Kidney (tissue), 14 donors: Measurements from ENCODE around the gene WBP4. TPM values are rescaled to one million over a fixed set of nuclear protein-coding genes. Genes with fewer than 3 reads are reported as not detected.

ENCODE experiments used
- DNase-seq, 5 donors: peaks; one replicate each; pipeline ENCODE4 v3.0.0-alpha.2; 2013 to 2020
- FAIRE-seq: peaks from 2 replicates; lab custom pipeline; 2012; peaks lifted over from hg19 to GRCh38; lab: Jason Lieb, UNC
- H3K27ac ChIP-seq, 2 donors: one replicate each; pipeline ENCODE4 v1.7.0; 2013; ENCODE audit warnings: low read depth in 2 of 2, low read length in 2 of 2, inconsistent platforms in 1 of 2
- H3K27me3 ChIP-seq: one replicate; pipeline ENCODE4 v1.7.1; 2013; ENCODE audit warnings: low read length, inconsistent platforms; ENCODE audit not compliant: control insufficient read depth, insufficient read depth
- H3K36me3 ChIP-seq, 3 donors: one replicate each; pipeline versions ENCODE4 v1.7.0 to v1.7.1; 2013; ENCODE audit warnings: low read length in 3 of 3, control low read depth in 1 of 3, inconsistent platforms in 1 of 3; ENCODE audit not compliant: insufficient read depth in 3 of 3, control insufficient read depth in 2 of 3
- H3K4me1 ChIP-seq, 3 donors: one replicate each; pipeline versions ENCODE4 v1.7.0 to v1.7.1; 2013; ENCODE audit warnings: low read length in 3 of 3, inconsistent platforms in 1 of 3, low read depth in 1 of 3; ENCODE audit not compliant: control insufficient read depth in 2 of 3, insufficient read depth in 2 of 3
- H3K4me3 ChIP-seq, 3 donors: one replicate each; pipeline versions ENCODE4 v1.7.0 to v1.8.1; 2013; ENCODE audit warnings: low read length in 3 of 3, control low read depth in 1 of 3, inconsistent platforms in 1 of 3
- H3K9ac ChIP-seq, 3 donors: one replicate each; pipeline versions ENCODE4 v1.7.0 to v1.7.1; 2013; ENCODE audit warnings: low read length in 3 of 3, control low read depth in 1 of 3, inconsistent platforms in 1 of 3
- H3K9me3 ChIP-seq, 3 donors: one replicate each; pipeline versions ENCODE4 v1.7.0 to v1.7.1; 2013; ENCODE audit warnings: low read length in 3 of 3, control low read depth in 1 of 3, inconsistent platforms in 1 of 3; ENCODE audit not compliant: control insufficient read depth in 2 of 3, insufficient read depth in 1 of 3
- intact Hi-C: fragments of 100-400 bp; cut with DNase I; formaldehyde crosslinking; loops from one replicate; pipeline ENCODE4 v1.11.1; 2022
- polyA plus RNA-seq: library from polyadenylated mRNA; stranded (reverse); fragments of 350-450 nt; fragmentation: Illumina TruSeq; extraction: RNeasy Lipid Tissue Mini Kit (QIAGEN cat#74804); gene quantifications from one replicate; pipeline ENCODE4 v1.2.3, GENCODE V29; 2014; ENCODE audit warnings: low read depth, low replicate concordance; ENCODE audit not compliant: insufficient read depth
- total RNA-seq: library from RNA; stranded (reverse); fragmentation: NEBNext Ultra II Directional; extraction: Animal tissue kit (Norgen Biotek cat#: 25700); gene quantifications from one replicate; pipeline ENCODE4 v1.2.1, GENCODE V29; 2021
- TF ChIP-seq, protein P1 (sequence below): IDR thresholded peaks from 3 replicates; pipeline ENCODE4 v1.5.1; 2012; ENCODE audit warnings: mild to moderate bottlenecking, moderate library complexity, borderline replicate concordance; ENCODE audit not compliant: insufficient read depth; ENCODE audit errors: extremely low read depth
- donor health status: control.
- donor health status: control.
- donor health status: control.
- donor health status: control.
- donor health status: control.
- donor health status: DM: yes; HTN: yes; CAD: no.
- donor health status: Normal renal cell carcinoma (clear cell type).

WBP4 gene
- total and polyA plus RNA-seq, 2 donors from 2014 or later, result 9.6 to 9.9 TPM

DNA sequence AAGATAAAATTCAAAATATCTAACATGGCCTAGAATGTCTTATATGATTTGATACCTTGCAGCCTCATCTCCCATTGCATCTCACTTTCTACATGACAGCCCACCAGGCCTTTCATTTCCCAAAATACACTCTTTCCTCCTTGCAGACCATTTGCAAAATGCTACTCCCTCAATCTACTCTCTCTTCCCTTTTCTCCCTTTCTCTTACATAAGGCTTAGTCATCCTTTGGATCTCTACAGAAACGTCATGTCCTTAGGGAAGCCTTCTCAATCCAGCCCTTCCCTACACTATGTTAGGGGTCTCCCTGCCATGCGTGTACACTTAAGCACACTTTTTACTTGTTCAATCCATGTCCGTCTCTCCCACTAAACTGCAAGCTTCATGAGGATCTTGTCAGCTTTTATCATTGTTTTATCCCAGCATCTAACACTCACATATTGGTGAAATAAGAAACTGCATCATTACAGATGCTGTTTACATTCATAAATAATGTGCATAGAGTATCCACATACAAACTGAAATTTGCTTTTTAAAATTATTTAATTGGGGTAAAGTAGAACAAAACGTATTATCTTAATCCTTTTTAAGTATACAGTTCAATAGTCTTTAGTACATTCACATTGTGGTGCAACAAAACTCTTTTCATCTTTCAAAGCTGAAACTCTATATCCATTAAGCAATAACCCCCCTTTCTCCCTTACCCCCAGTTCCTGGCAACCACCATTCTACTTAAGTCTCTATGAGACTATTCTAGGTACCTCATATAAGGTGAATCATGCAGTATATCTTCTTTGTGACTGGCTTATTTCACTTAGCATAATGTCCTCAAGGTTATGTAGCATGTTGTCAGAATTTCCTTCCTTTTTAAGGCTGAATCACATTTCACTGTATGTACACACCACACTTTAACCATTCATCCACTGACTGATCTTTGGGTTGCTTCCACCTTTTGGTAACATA, 11.5 kb upstream of the WBP4 start:
- intact Hi-C loops, result loop anchor here (10.0 kb wide), 1 partner anchor 125 kb away; no protein-coding TSS in a partner anchor

DNA sequence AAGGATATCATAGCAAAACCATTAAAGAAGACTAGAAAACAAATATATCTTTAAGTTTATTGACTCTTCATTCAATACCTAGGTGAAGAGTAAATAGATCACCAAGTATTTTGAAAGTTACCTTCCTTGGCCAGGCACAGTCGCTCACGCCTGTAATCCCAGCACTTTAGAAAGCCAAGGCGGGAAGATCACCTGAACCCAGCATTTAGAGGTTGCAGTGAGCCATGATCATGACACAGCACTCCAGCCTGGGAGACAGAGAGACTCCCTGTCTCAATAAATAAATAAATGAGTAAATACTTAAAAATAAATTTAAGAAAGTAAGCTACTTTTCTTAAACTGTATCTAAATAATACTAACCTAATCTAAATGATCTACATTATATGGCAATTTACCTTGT, 8.9 kb upstream of the WBP4 start:
- Histone ChIP-seq H3K9ac (no peak overlapping the region), H3K27ac (no peak overlapping the region), H3K9me3 (no peaks in the 10 kb centered on the region), H3K4me3 (no peak overlapping the region), H3K36me3 (no peaks in the 10 kb centered on the region), H3K27me3 (no peaks in the 10 kb centered on the region), H3K4me1 (peaks cover 0 to 7% (median 6%) of the 10 kb centered on the region in 3 donors)
- TF ChIP-seq, protein P1, sequence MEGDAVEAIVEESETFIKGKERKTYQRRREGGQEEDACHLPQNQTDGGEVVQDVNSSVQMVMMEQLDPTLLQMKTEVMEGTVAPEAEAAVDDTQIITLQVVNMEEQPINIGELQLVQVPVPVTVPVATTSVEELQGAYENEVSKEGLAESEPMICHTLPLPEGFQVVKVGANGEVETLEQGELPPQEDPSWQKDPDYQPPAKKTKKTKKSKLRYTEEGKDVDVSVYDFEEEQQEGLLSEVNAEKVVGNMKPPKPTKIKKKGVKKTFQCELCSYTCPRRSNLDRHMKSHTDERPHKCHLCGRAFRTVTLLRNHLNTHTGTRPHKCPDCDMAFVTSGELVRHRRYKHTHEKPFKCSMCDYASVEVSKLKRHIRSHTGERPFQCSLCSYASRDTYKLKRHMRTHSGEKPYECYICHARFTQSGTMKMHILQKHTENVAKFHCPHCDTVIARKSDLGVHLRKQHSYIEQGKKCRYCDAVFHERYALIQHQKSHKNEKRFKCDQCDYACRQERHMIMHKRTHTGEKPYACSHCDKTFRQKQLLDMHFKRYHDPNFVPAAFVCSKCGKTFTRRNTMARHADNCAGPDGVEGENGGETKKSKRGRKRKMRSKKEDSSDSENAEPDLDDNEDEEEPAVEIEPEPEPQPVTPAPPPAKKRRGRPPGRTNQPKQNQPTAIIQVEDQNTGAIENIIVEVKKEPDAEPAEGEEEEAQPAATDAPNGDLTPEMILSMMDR, result no peak
- intact Hi-C loops, result loop anchor here (10.0 kb wide), 1 partner anchor 128 kb away; no protein-coding TSS in a partner anchor
- DNase-seq, result no peak
- FAIRE-seq, result no peak

More for the DNA sequence above, 11.5 kb upstream of the WBP4 start:
- Histone ChIP-seq H3K9ac (no peak overlapping the region), H3K27ac (no peak overlapping the region), H3K4me1 (peaks cover 0 to 7% (median 0%) of the 10 kb centered on the region in 3 donors), H3K27me3 (no peaks in the 10 kb centered on the region), H3K9me3 (no peaks in the 10 kb centered on the region), H3K36me3 (no peaks in the 10 kb centered on the region), H3K4me3 (no peak overlapping the region)
- DNase-seq, result no peak
- TF ChIP-seq, protein P1, result no peak
- FAIRE-seq, result no peak

DNA sequence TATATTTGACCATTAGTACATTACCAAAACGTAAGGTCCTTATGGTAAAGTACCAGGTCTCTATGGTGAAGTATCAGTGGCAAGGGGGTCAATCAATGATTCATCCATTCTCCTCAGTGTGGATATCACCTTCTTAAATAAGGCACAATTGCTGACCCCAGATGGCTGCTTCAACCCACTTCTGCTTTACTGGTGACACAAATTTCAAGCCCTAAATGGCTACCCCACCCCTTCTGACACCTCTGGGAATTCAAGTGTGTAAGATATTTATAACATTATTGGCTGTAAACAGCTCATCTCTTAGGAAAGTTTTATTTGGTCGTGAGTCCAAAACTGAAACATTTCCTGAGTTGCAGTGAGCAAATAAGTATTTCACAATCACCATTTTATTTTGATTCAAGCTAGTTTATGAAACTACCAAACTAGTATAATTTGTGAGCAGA, 7.9 kb upstream of the WBP4 start:
- Histone ChIP-seq H3K4me1 (peaks cover 0 to 16% (median 9%) of the 10 kb centered on the region in 3 donors), H3K27ac (peak overlapping the region in 1 of 2 donors; percentile 2), H3K9me3 (no peaks in the 10 kb centered on the region), H3K36me3 (no peaks in the 10 kb centered on the region), H3K27me3 (no peaks in the 10 kb centered on the region), H3K4me3 (no peak overlapping the region), H3K9ac (no peak overlapping the region)
- FAIRE-seq, result no peak
- DNase-seq, result no peak
- intact Hi-C loops, result loop anchor here (10.0 kb wide), 1 partner anchor 129 kb away; no protein-coding TSS in a partner anchor
- TF ChIP-seq, protein P1, result no peak
